H1 (cell line): ENCODE data around the gene NUDT12. TPM values are rescaled to one million over a fixed set of nuclear protein-coding genes. Genes with fewer than 3 reads are reported as not detected.

Experiments used
- CTCF ChIA-PET: fragments of 300-600 bp; sonication (Branson Sonifier 250); formaldehyde crosslinking; loops from one replicate; lab custom pipeline; 2021; ENCODE audit not compliant: partially characterized antibody; lab: Charles Lee
- POLR2A ChIA-PET: fragments of 300-600 bp; sonication (Branson Sonifier 250); formaldehyde crosslinking; loops from one replicate; lab custom pipeline; 2021; ENCODE audit warnings: inconsistent platforms; ENCODE audit not compliant: partially characterized antibody; lab: Charles Lee
- DNase-seq, 2 experiments: peaks; one replicate each; pipeline versions ENCODE4 v3.0.0 to v3.0.0-alpha.2; 2010 to 2022; ENCODE audit warnings: low spot score in 2 of 2, low read depth in 1 of 2, mixed read lengths in 1 of 2
- FAIRE-seq: peaks from 2 replicates; lab custom pipeline; 2011; peaks lifted over from hg19 to GRCh38; lab: Jason Lieb, UNC
- H2AFZ ChIP-seq: 2 replicates; pipeline ENCODE4 v1.8.1; 2012; ENCODE audit warnings: low read length, inconsistent platforms
- H2AK5ac ChIP-seq: 2 replicates; pipeline ENCODE4 v1.6.1; 2013; ENCODE audit warnings: low read depth, low read length
- H2BK120ac ChIP-seq: replicated peaks from 2 replicates; pipeline ENCODE3; 2013; ENCODE audit warnings: low read depth, low read length, inconsistent platforms
- H2BK12ac ChIP-seq: 2 replicates; pipeline ENCODE4 v1.6.1; 2013; ENCODE audit warnings: low read depth, low read length
- H2BK15ac ChIP-seq: 2 replicates; pipeline ENCODE4 v1.6.1; 2013; ENCODE audit warnings: low read length
- H2BK20ac ChIP-seq: 2 replicates; pipeline ENCODE4 v1.6.1; 2013; ENCODE audit warnings: low read length
- H2BK5ac ChIP-seq: 2 replicates; pipeline ENCODE4 v1.6.1; 2013; ENCODE audit warnings: low read depth, low read length
- H3K14ac ChIP-seq: 2 replicates; pipeline ENCODE4 v1.6.1; 2013; ENCODE audit warnings: inconsistent platforms; ENCODE audit not compliant: insufficient read length
- H3K18ac ChIP-seq: 2 replicates; pipeline ENCODE4 v1.6.1; 2013; ENCODE audit warnings: low read length; ENCODE audit errors: extremely low read depth
- H3K23ac ChIP-seq: 2 replicates; pipeline ENCODE4 v1.6.1; 2013; ENCODE audit warnings: inconsistent platforms; ENCODE audit not compliant: insufficient read length
- H3K23me2 ChIP-seq: 2 replicates; pipeline ENCODE4 v1.6.1; 2013; ENCODE audit warnings: low read depth, low read length
- H3K27ac ChIP-seq: 2 replicates; pipeline ENCODE4 v1.6.1; 2011; ENCODE audit warnings: low read depth, low read length, inconsistent platforms
- H3K27me3 ChIP-seq, 4 experiments: replicated peaks in 1 of 4; 1 replicate in 1 of 4; 2 replicates in 3 of 4; pipeline versions ENCODE4 v1.6.1 to v1.8.1; 2011 to 2013; ENCODE audit warnings: low read length in 3 of 4, mild to moderate bottlenecking in 3 of 4, inconsistent platforms in 2 of 4, mixed read lengths in 2 of 4, moderate library complexity in 1 of 4; ENCODE audit not compliant: control insufficient read depth in 3 of 4, insufficient read depth in 3 of 4; ENCODE audit errors: extremely low read depth in 1 of 4
- H3K36me3 ChIP-seq, 4 experiments: 2 replicates each; pipeline versions ENCODE4 v1.6.1 to v1.8.1; 2011 to 2013; ENCODE audit warnings: mild to moderate bottlenecking in 4 of 4, low read length in 3 of 4, moderate library complexity in 2 of 4, control low read depth in 1 of 4, inconsistent platforms in 1 of 4; ENCODE audit not compliant: insufficient read depth in 4 of 4, control insufficient read depth in 2 of 4
- H3K4ac ChIP-seq: replicated peaks from 2 replicates; pipeline ENCODE3; 2013; ENCODE audit warnings: low read length, low read depth, mixed read lengths, inconsistent platforms; ENCODE audit not compliant: insufficient read length
- H3K4me1 ChIP-seq, 4 experiments: replicated peaks in 1 of 4; 1 replicate in 1 of 4; 2 replicates in 3 of 4; pipeline versions ENCODE4 v1.6.1 to v1.8.1; 2011 to 2013; ENCODE audit warnings: low read length in 3 of 4, inconsistent platforms in 2 of 4, mixed read lengths in 1 of 4; ENCODE audit not compliant: insufficient read depth in 4 of 4, control insufficient read depth in 3 of 4
- H3K4me2 ChIP-seq, 2 experiments: 2 replicates each; pipeline versions ENCODE4 v1.6.1 to v1.8.1; 2011 to 2013; ENCODE audit warnings: low read depth in 2 of 2, low read length in 2 of 2, control low read depth in 1 of 2, inconsistent platforms in 1 of 2, mild to moderate bottlenecking in 1 of 2; ENCODE audit not compliant: insufficient read depth in 1 of 2
- H3K4me3 ChIP-seq, 4 experiments: fragments of 200-600, 300-600 bp in 1 of 4; sonication (generic), shearing (Covaris generic), sonication (Bioruptor Twin) in 1 of 4; 2 replicates each; pipeline versions ENCODE4 v1.5.1 to v1.8.1; 2011 to 2016; ENCODE audit warnings: low read length in 4 of 4, low read depth in 3 of 4, control low read depth in 2 of 4, inconsistent platforms in 2 of 4, mild to moderate bottlenecking in 2 of 4, mixed read lengths in 1 of 4, moderate library complexity in 1 of 4; ENCODE audit not compliant: insufficient read depth in 2 of 4; ENCODE audit errors: extremely low read depth in 1 of 4
- H3K56ac ChIP-seq: replicated peaks from 2 replicates; pipeline ENCODE3; 2013; ENCODE audit warnings: low read depth, mild to moderate bottlenecking, mixed read lengths, low read length, inconsistent platforms; ENCODE audit not compliant: insufficient read length
- H3K79me1 ChIP-seq: 2 replicates; pipeline ENCODE4 v1.6.1; 2013; ENCODE audit warnings: low read depth, low read length, control low read depth
- H3K79me2 ChIP-seq, 2 experiments: 2 replicates each; pipeline versions ENCODE4 v1.6.1 to v1.8.1; 2012 to 2013; ENCODE audit warnings: low read length in 2 of 2, mild to moderate bottlenecking in 2 of 2, inconsistent platforms in 1 of 2; ENCODE audit not compliant: insufficient read depth in 2 of 2, control insufficient read depth in 1 of 2
- H3K9ac ChIP-seq, 4 experiments: replicated peaks in 1 of 4; 1 replicate in 1 of 4; 2 replicates in 3 of 4; pipeline versions ENCODE4 v1.6.1 to v1.8.1; 2011 to 2013; ENCODE audit warnings: low read depth in 3 of 4, low read length in 3 of 4, control low read depth in 2 of 4, mild to moderate bottlenecking in 2 of 4, moderate library complexity in 2 of 4, inconsistent platforms in 1 of 4; ENCODE audit errors: extremely low read depth in 1 of 4
- H3K9me3 ChIP-seq, 2 experiments: 2 replicates each; pipeline versions ENCODE4 v1.6.1 to v1.8.1; 2012 to 2013; ENCODE audit warnings: mild to moderate bottlenecking in 2 of 2, moderate library complexity in 2 of 2, control low read depth in 1 of 2, inconsistent platforms in 1 of 2, low read depth in 1 of 2, low read length in 1 of 2, mixed read lengths in 1 of 2; ENCODE audit not compliant: insufficient read depth in 2 of 2
- H4K20me1 ChIP-seq, 2 experiments: replicated peaks in 1 of 2; 2 replicates each; pipeline versions ENCODE3 to v1.8.1; 2011 to 2013; ENCODE audit warnings: inconsistent platforms in 2 of 2, low read length in 2 of 2, mild to moderate bottlenecking in 1 of 2; ENCODE audit not compliant: insufficient read depth in 2 of 2, control insufficient read depth in 1 of 2
- H4K5ac ChIP-seq: 2 replicates; pipeline ENCODE4 v1.6.1; 2013; ENCODE audit warnings: low read length, low read depth, mixed read lengths, inconsistent platforms; ENCODE audit not compliant: insufficient read length
- H4K8ac ChIP-seq: 2 replicates; pipeline ENCODE4 v1.8.0; 2013; ENCODE audit warnings: mild to moderate bottlenecking, moderate library complexity, low read length, inconsistent platforms; ENCODE audit not compliant: insufficient read depth; ENCODE audit errors: extremely low read depth
- H4K91ac ChIP-seq: replicated peaks from 2 replicates; pipeline ENCODE3; 2013; ENCODE audit warnings: low read length, mixed read lengths, inconsistent platforms; ENCODE audit not compliant: insufficient read length
- BRCA1 ChIP-seq: IDR thresholded peaks from 2 replicates; pipeline ENCODE4 v1.6.1; 2012; ENCODE audit warnings: low read depth, low read length, improper control_type of control experiment
- CEBPB ChIP-seq: IDR thresholded peaks from 2 replicates; pipeline ENCODE4 v1.6.1; 2012; ENCODE audit warnings: low read depth, low read length
- HDAC6 ChIP-seq: IDR thresholded peaks from one replicate; pipeline ENCODE4 v1.7.1; 2012; ENCODE audit warnings: low read depth, mild to moderate bottlenecking, inconsistent platforms, low read length, moderate library complexity
- JUND ChIP-seq: IDR thresholded peaks from 2 replicates; pipeline ENCODE4 v1.6.1; 2011; ENCODE audit warnings: mild to moderate bottlenecking, improper control_type of control experiment, low read length
- KDM1A ChIP-seq: fragments of 200-600, 300-600 bp; sonication (generic); IDR thresholded peaks from 2 replicates; pipeline ENCODE4 v1.7.1; 2016; ENCODE audit warnings: mild to moderate bottlenecking, low read length, borderline replicate concordance
- NANOG ChIP-seq: IDR thresholded peaks from 2 replicates; pipeline ENCODE4 v1.6.1; 2011; ENCODE audit warnings: low read length, low read depth, mild to moderate bottlenecking, inconsistent platforms; ENCODE audit not compliant: insufficient read depth, poor library complexity, severe bottlenecking
- WGBS, 2 experiments: shearing (Covaris generic) in 1 of 2; methylation state at CpG; one replicate each; pipeline versions ENCODE4 v1.1.6 to v1.1.7; 2013 to 2015; ENCODE audit warnings: low lambda C conversion rate in 2 of 2, mixed read lengths in 2 of 2, inconsistent platforms in 1 of 2, low coverage in 1 of 2, missing lambda C conversion rate in 1 of 2; ENCODE audit not compliant: insufficient replicate concordance in 2 of 2, insufficient coverage in 1 of 2, insufficient read length in 1 of 2; ENCODE audit errors: extremely low coverage in 1 of 2, missing lambda C conversion rate in 1 of 2; 5-methylcytosine and 5-hydroxymethylcytosine counted together
- polyA plus RNA-seq, 7 experiments: library from polyadenylated mRNA; depleted of rRNA in 3 of 7; stranded (reverse) in 5 of 7; unstranded in 2 of 7; fragments of >200 nt in 5 of 7; fragments of 200-250 nt in 2 of 7; gene quantifications; 1 replicate in 5 of 7; 2 replicates in 1 of 7; 4 replicates in 1 of 7; pipeline versions ENCODE4 v1.2.1 to v1.2.3, GENCODE V29; 2011 to 2013; ENCODE audit warnings: missing spikeins in 2 of 7, mixed read lengths in 2 of 7
- total RNA-seq: library from RNA; stranded (reverse); fragmentation: NEBNext Ultra II Directional; extraction: Animal tissue kit (Norgen Biotek cat#: 25700); gene quantifications from 2 replicates; pipeline ENCODE4 v1.2.1, GENCODE V29; 2021

Gene NUDT12
- total and polyA plus RNA-seq, 2 of the 8 experiments (the other 6 are each of a cell fraction or from before 2014, with no cell fraction given): 3.6 to 12.5 TPM

- Histone ChIP-seq H3K23ac (no peak overlapping the region), H3K4me2 (no peak overlapping the region), H4K8ac (no peak overlapping the region), H2BK120ac (no peak overlapping the region), H4K91ac (no peak overlapping the region), H2BK15ac (no peak overlapping the region), H3K23me2 (no peaks in the 10 kb centered on the region), H3K4ac (no peak overlapping the region), H3K56ac (no peak overlapping the region), H3K79me1 (no peaks in the 10 kb centered on the region), H2BK20ac (no peak overlapping the region), H2BK5ac (no peak overlapping the region), H3K9ac (no peak overlapping the region), H4K20me1 (no peaks in the 10 kb centered on the region)
- no peak for DNase-seq
- no peak for TF ChIP-seq BRCA1
- TF ChIP-seq HDAC6: no peak
- TF ChIP-seq JUND: no peak
- TF ChIP-seq CEBPB: no peak
- TF ChIP-seq NANOG: no peak
- TF ChIP-seq KDM1A: no peak
- TF ChIP-seq, all 59 proteins: peak for 0
- ChIA-PET CTCF (interaction anchor here (1.4 kb wide), 1 partner anchor 10 kb away, joined by 3 read pairs; no protein-coding TSS in a partner anchor), POLR2A (no interaction called here)
- no peak overlapping the region for H4K5ac ChIP-seq
- no peaks in the 10 kb centered on the region for H3K27me3 ChIP-seq
- no peaks in the 10 kb centered on the region for H3K9me3 ChIP-seq
- H3K14ac ChIP-seq: no peak overlapping the region
- no peak overlapping the region for H2BK12ac ChIP-seq
- no peak overlapping the region for H3K18ac ChIP-seq
- 0 out of 7 replicates have a peak, but pooled peaks cover 0 to 2% (median 0%) of the 10 kb centered on the region in 4 experiments for H3K4me1 ChIP-seq
- no peaks in the 10 kb centered on the region for H3K36me3 ChIP-seq
- no peak overlapping the region for H2AFZ ChIP-seq
- no peak overlapping the region for H2AK5ac ChIP-seq
- 89% methylated on average over 3 of the region's 3 CpGs; no CpG with 5 or more reads in 1 of the 2 experiments for WGBS, 2 experiments
- no peak overlapping the region for H3K27ac ChIP-seq
- no peak overlapping the region for H3K4me3 ChIP-seq
- no peak for FAIRE-seq
- H3K79me2 ChIP-seq: no peaks in the 10 kb centered on the region
These were observed 56.8 kb downstream of the NUDT12 start for GRCh38 chr5:103505581-103506305.
